A549 treated with CORT108297 at 1 μM for 4 hours (cell line): ENCODE results near the gene GTPBP2. TPM values are rescaled to one million over a fixed set of nuclear protein-coding genes. Genes with fewer than 3 reads are reported as not detected.

ENCODE experiments used
- total RNA-seq: library from RNA; stranded (reverse); fragments of 200-300 nt; extraction: Qiagen RNA extraction; gene quantifications from 5 replicates; pipeline ENCODE4 v1.2.3, GENCODE V29; 2022

GTPBP2 gene, protein sequence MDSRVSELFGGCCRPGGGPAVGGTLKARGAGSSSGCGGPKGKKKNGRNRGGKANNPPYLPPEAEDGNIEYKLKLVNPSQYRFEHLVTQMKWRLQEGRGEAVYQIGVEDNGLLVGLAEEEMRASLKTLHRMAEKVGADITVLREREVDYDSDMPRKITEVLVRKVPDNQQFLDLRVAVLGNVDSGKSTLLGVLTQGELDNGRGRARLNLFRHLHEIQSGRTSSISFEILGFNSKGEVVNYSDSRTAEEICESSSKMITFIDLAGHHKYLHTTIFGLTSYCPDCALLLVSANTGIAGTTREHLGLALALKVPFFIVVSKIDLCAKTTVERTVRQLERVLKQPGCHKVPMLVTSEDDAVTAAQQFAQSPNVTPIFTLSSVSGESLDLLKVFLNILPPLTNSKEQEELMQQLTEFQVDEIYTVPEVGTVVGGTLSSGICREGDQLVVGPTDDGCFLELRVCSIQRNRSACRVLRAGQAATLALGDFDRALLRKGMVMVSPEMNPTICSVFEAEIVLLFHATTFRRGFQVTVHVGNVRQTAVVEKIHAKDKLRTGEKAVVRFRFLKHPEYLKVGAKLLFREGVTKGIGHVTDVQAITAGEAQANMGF
- 16.2 to 23.6 TPM (median 21.4 TPM) in 5 replicates for total RNA-seq

DNA sequence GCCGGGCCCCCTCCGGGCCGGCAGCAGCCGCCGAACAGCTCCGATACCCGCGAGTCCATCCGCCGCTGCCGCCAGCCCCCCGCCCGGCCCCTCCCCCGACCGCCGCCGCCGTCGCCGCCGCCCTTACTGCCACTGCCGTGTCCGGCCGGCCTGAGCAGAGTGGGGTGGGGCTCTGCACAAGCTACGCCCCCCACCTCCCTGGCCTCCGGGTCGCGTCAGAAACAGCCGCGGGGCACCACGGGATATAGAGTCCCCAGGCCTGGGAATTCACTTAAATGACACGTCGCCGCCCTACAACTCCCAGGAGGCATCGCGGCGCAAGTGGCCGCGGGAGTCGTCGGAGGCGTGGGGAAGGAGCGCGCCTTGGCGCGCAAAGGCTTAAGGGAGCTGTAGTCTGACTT is at the start of gene GTPBP2:
Gene GTPBP2 (minus strand): TSS at position 161 of the 401 bp plus-strand sequence. CDS start 102 bp downstream, at position 59.

DNA sequence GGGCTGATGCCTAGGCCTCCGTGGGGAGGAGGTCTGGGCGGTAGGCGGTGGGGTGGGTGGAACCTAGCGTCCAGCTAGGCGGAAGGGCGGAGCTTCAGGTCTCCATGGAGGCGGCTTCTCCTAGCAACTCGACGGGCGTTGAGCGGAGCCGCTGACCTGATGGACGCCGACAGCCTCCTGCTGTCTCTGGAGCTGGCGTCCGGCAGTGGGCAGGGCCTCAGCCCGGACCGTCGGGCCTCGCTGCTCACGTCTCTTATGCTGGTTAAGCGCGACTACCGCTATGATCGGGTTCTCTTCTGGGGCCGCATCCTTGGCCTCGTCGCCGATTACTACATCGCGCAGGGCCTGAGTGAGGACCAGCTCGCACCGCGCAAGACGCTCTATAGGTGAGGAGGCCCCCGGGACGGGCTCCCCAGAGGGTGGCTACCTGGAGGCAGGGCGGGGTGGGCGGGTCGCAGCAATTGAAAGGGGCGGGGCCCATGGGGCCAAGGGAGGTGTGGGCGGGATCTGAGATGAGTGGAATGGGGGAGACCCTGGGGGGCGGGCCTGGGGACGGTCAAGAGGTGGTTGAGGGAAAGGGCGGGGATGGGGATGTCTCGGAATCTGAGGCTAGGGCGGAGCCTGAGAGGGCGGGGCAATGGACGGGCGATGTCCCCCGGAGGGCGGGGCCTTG is 16.0 kb upstream of the GTPBP2 start, which contains the start of gene RSPH9:
Gene RSPH9 (plus strand): TSS at position 97 of the 673 bp plus-strand sequence. CDS start 63 bp downstream, at position 160.

DNA sequence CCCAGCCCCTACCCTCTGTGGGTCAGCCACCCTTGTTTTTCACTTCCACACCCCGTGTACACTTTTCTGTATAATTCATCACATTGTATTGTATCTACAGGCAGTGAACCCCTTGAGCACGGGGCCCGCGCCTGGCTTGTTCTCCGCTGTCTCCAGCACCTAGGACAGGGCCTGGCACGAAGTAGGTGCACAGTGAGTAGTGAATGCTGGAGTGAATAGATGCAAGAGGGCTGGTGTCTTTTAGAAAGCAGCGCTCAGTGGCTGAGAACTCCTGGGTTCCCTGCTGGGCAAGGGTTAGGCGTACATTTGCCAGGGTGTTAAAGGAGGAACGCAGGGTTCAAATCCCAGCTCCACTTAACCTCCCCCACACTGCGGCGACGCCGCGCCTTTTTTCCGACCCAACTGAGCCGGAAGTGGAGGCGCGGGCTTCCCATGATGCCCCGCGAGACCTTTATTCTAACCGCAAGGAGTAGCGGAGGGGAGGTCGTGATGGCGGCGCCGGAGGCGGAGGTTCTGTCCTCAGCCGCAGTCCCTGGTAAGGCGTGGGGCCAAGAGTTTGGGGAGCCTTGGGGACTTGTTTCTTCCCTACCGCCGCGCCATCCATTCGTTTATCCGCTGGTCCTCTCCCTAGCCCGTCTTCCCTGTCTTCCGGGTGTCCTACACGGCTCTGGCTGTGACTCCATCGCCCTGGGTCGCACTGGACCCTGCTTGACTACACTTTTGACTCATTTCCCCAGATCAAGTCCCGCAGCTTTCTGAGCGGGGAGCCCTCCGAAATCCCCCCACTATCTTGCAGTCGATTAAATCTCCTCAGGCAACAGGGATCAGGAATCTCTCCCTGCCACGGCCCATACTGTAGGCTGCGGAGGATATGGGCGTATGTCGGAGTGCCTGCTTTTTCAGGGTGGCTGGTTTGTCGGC is 6.6 kb upstream of the GTPBP2 start, which contains the start of gene MAD2L1BP:
Gene MAD2L1BP (plus strand): TSS at position 454 of the 921 bp plus-strand sequence. CDS start 36 bp downstream, at position 490.

DNA sequence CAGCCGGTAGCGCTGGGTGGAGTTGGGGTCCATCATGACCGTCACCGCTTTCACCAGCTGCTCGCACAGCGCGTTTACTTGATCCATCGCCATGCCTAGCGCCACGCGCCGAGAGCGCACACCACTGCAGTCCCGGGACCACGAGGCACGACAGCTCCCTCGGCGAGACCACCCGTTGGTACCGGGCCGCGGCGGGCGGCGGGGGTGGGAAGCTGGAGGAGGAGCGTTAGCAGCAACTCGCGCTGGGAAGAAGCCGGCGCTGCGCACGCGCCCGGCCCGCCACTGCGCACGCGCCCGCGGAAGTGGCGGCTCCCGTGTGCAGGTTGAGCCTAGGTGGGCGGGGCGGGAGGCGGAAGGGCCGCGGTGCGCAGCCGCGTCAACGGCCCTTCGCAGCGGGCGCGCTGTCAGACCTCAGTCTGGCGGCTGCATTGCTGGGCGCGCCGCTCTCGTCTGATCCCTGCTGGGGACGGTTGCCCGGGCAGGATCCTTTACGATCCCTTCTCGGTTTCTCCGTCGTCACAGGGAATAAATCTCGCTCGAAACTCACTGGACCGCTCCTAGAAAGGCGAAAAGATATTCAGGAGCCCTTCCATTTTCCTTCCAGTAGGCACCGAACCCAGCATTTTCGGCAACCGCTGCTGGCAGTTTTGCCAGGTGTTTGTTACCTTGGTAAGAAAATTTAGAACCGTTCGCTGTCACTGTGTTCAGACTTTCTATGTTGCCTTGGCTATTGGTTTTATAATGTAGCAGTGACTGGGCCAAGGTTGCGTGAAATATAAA is 53.1 kb downstream of the GTPBP2 start, which contains the start of the genes POLH and XPO5:
Gene POLH (plus strand): TSS at position 414 of the 780 bp plus-strand sequence. CDS start 6,135 bp downstream, outside the sequence.
Gene XPO5 (minus strand): TSS at position 267 of the 780 bp plus-strand sequence. CDS start 174 bp downstream, at position 93.

Other genes starting within 250 kb of the GTPBP2 start
- gene ABCC10, start 201.7 kb downstream of the GTPBP2 start, total RNA-seq, result 6.0 to 13.1 TPM (median 10.5 TPM) in 5 replicates
- 3.5 to 8.2 TPM (median 7.0 TPM) in 5 replicates for gene DLK2, start 173.7 kb downstream of the GTPBP2 start, total RNA-seq
- 17.3 to 20.8 TPM (median 20.1 TPM) in 5 replicates for gene TJAP1, start 151.7 kb downstream of the GTPBP2 start, total RNA-seq
- 0.63 to 1.4 TPM (median 1.3 TPM) in 5 replicates for gene LRRC73, start 118.9 kb downstream of the GTPBP2 start, total RNA-seq
- 68.9 to 77.0 TPM (median 70.5 TPM) in 5 replicates for gene YIPF3, start 112.3 kb downstream of the GTPBP2 start, total RNA-seq
- gene POLR1C, start 112.2 kb downstream of the GTPBP2 start, total RNA-seq, result 44.5 to 60.7 TPM (median 49.6 TPM) in 5 replicates
- 24.7 to 29.7 TPM (median 29.3 TPM) in 5 replicates for gene XPO5, start 53.2 kb downstream of the GTPBP2 start, total RNA-seq
- 6.9 to 10.9 TPM (median 9.4 TPM) in 5 replicates for gene POLH, start 53.1 kb downstream of the GTPBP2 start, total RNA-seq
- gene MAD2L1BP, start 6.6 kb upstream of the GTPBP2 start, total RNA-seq, result 33.4 to 40.0 TPM (median 35.9 TPM) in 5 replicates
- 0.12 to 0.29 TPM (median 0.17 TPM) in 5 replicates for gene RSPH9, start 15.8 kb upstream of the GTPBP2 start, total RNA-seq
- 44.6 to 49.3 TPM (median 48.9 TPM) in 5 replicates for gene MRPS18A, start 58.5 kb upstream of the GTPBP2 start, total RNA-seq
- 27.9 to 37.4 TPM (median 34.9 TPM) in 5 replicates for gene VEGFA, start 140.9 kb upstream of the GTPBP2 start, total RNA-seq